Measurements from ENCODE around the gene AFF1.

The AFF1 gene

GRCh38 chr4:87179751-87180150 lies 244.9 kb downstream of the AFF1 start:
- DNase-seq = peak; percentile 33

- peak; percentile 24 for DNase-seq
These were observed 246.0 kb downstream of the AFF1 start for GRCh38 chr4:87180767-87181166.

- DNase-seq = no peak
These were observed 250.5 kb downstream of the AFF1 start for GRCh38 chr4:87185146-87185870.

GRCh38 chr4:87188048-87188447 lies 253.2 kb downstream of the AFF1 start:
- DNase-seq = peak; percentile 82

GRCh38 chr4:87188932-87189331 lies 254.1 kb downstream of the AFF1 start:
- no peak for DNase-seq

Measured in fibroblast of skin of right quadriceps (primary cell).